Adrenal gland (tissue), 12 donors: ENCODE measurements around the gene TMEM17. TPM values are rescaled to one million over a fixed set of nuclear protein-coding genes. Genes with fewer than 3 reads are reported as not detected.
A peak's percentile ranks its signal among the peaks of the same experiment; 100 is the strongest.

Source experiments
- DNase-seq, 7 donors: peaks; one replicate each; pipeline ENCODE4 v3.0.0-alpha.2; 2019 to 2020
- H3K27ac ChIP-seq, 5 donors: fragments of 200-600 bp; sonication (generic) in 4 of 5; 1 replicate in 3 of 5; 2 replicates in 2 of 5; pipeline versions ENCODE4 v1.5.1 to v1.8.0; 2016 to 2020; ENCODE audit warnings: mild to moderate bottlenecking in 1 of 5
- H3K27me3 ChIP-seq: fragments of 200-600 bp; 2 replicates; pipeline ENCODE4 v1.8.0; 2021
- H3K36me3 ChIP-seq, 2 donors: fragments of 200-600 bp; replicated peaks in 1 of 2; 1 replicate in 1 of 2; 2 replicates in 1 of 2; pipeline versions ENCODE4 v1.5.1 to v1.8.0; 2018 to 2022
- H3K4me1 ChIP-seq, 2 donors: fragments of 200-600 bp; replicated peaks in 1 of 2; 1 replicate in 1 of 2; 2 replicates in 1 of 2; pipeline versions ENCODE4 v1.5.1 to v1.8.0; 2018 to 2021
- H3K4me3 ChIP-seq, 4 donors: fragments of 200-600 bp; sonication (generic) in 3 of 4; one replicate each; pipeline ENCODE4 v1.5.1; 2016 to 2018
- H3K9me3 ChIP-seq, 3 donors: fragments of 200-600 bp; sonication (generic) in 1 of 3; replicated peaks in 1 of 3; 1 replicate in 2 of 3; 2 replicates in 1 of 3; pipeline versions ENCODE4 v1.5.1 to v1.8.0; 2016 to 2021
- CTCF ChIP-seq, 6 experiments: fragments of 450-650 bp in 4 of 6; fragments of 200-600 bp in 2 of 6; sonication (generic) in 1 of 6; IDR thresholded peaks; 1 replicate in 5 of 6; 2 replicates in 1 of 6; pipeline versions ENCODE4 v1.5.1 to v1.8.0; 2016 to 2021; ENCODE audit warnings: antibody characterized with exemption in 6 of 6, mild to moderate bottlenecking in 2 of 6, moderate library complexity in 1 of 6
- POLR2A ChIP-seq, 2 donors: fragments of 450-650 bp; IDR thresholded peaks; one replicate each; pipeline ENCODE4 v1.6.1; 2017; ENCODE audit warnings: antibody characterized with exemption in 2 of 2, mild to moderate bottlenecking in 2 of 2, moderate library complexity in 1 of 2
- WGBS, 4 donors: extraction: QIAGEN DNeasy Blood & Tissue Kit in 2 of 4; methylation state at CpG; one replicate each; pipeline versions ENCODE4 v1.1.5 to v1.1.7; 2013 to 2017; 5-methylcytosine and 5-hydroxymethylcytosine counted together
- intact Hi-C, 2 donors: fragments of 100-400 bp; cut with DNase I; formaldehyde crosslinking; loops; one replicate each; pipeline versions ENCODE4 v1.14.1 to v1.15.0; 2022 to 2023
- polyA plus RNA-seq, 3 donors: library from polyadenylated mRNA; stranded (reverse); fragments of 200-250 nt in 2 of 3; fragments of 350-450 nt in 1 of 3; fragmentation: Illumina TruSeq in 1 of 3; extraction: RNeasy Lipid Tissue Mini Kit (QIAGEN cat#74804) in 1 of 3; gene quantifications; one replicate each; pipeline ENCODE4 v1.2.3, GENCODE V29; 2013 to 2014
- total RNA-seq, 9 donors: library from RNA; depleted of rRNA in 4 of 9; stranded (reverse); fragments of >200 nt in 4 of 9; fragments of 120-200 nt in 1 of 9; fragmentation: NEBNext Ultra II Directional in 1 of 9; extraction: Animal tissue kit (Norgen Biotek cat#: 25700) in 1 of 9; gene quantifications; one replicate each; pipeline versions ENCODE4 v1.1.0 to v1.2.4, GENCODE V29; 2013 to 2023
- donor health status: healthy with polysubstance abuse.
- donor health status: Bipolar disorder and iron deficiency.
- donor health status: DM: yes; HTN: yes; CAD: no.
- donor health status: DM: no; HTN: no; CAD: no.
- donor health status: DM: no; HTN: no; CAD: no.
- donor health status: DM: yes; HTN: yes; CAD: no.

The TMEM17 gene
- total and polyA plus RNA-seq, 12 donors = 0.30 to 7.2 (median 3.5) TPM

- Histone ChIP-seq H3K9me3 (no peaks in the 10 kb centered on the region), H3K27ac (no peak overlapping the region), H3K4me1 (peaks cover 0 to 17% of the 10 kb centered on the region in 2 donors), H3K36me3 (no peaks in the 10 kb centered on the region), H3K27me3 (no peaks in the 10 kb centered on the region), H3K4me3 (no peak overlapping the region)
- intact Hi-C loops = no loop called here
- TF ChIP-seq CTCF (IDR thresholded peaks at IDR 0.05) (no peak), POLR2A (IDR thresholded peaks at IDR 0.05) (no peak)
- DNase-seq = no peak
- WGBS, 4 donors = 89 to 94% (median 92%) methylated on average over 6 of the region's 6 CpGs
These were observed 23.2 kb downstream of the TMEM17 start for GRCh38 chr2:62482558-62483352.

DNA sequence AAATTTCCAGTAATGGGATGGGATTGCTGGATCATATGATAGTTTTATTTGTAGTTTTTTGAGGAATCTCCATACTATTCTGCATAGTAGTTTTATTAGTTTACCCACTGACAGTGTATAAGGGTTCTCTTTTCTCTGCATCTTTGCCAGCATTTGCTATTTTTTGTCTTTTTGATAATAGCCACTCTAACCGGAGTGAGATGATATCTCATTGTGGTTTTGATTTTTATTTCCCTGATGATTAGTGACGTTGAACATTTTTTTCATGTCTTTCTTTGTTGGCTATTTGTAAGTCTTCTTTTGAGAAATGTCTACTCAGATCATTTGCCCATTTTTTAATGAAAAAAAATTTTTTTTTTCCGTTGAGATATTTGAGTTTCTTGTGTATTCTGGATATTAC is 26.1 kb downstream of the TMEM17 start:
- 78 to 87% (median 84%) methylated on average over 3 of the region's 3 CpGs for WGBS, 4 donors
- DNase-seq = no peak
- H3K27ac ChIP-seq = no peak overlapping the region
- intact Hi-C loops = no loop called here
- peaks cover 0 to 6% of the 10 kb centered on the region in 2 donors for H3K4me1 ChIP-seq
- no peak overlapping the region for H3K4me3 ChIP-seq
- H3K36me3 ChIP-seq = no peaks in the 10 kb centered on the region
- H3K27me3 ChIP-seq = no peaks in the 10 kb centered on the region
- no peaks in the 10 kb centered on the region for H3K9me3 ChIP-seq
- TF ChIP-seq CTCF (IDR thresholded peaks at IDR 0.05) = no peak
- TF ChIP-seq POLR2A (IDR thresholded peaks at IDR 0.05) = no peak

- TF ChIP-seq CTCF (IDR thresholded peaks at IDR 0.05) (no peak), POLR2A (IDR thresholded peaks at IDR 0.05) (no peak)
- Histone ChIP-seq H3K9me3 (no peaks in the 10 kb centered on the region), H3K4me1 (peaks cover 0 to 6% of the 10 kb centered on the region in 2 donors), H3K4me3 (no peak overlapping the region), H3K27me3 (no peaks in the 10 kb centered on the region), H3K36me3 (no peaks in the 10 kb centered on the region), H3K27ac (peak overlapping the region in 3 of 5 donors; percentile 5 to 72 (median 70))
- DNase-seq = peak in 2 of 7 donors; percentile 19 to 35
- intact Hi-C loops = no loop called here
- 37 to 62% (median 44%) methylated on average over 3 of the region's 3 CpGs for WGBS, 4 donors
These were observed 27.9 kb downstream of the TMEM17 start for GRCh38 chr2:62478093-62478580.

GRCh38 chr2:62477573-62477972 is 28.4 kb downstream of the TMEM17 start:
- Histone ChIP-seq H3K9me3 (no peaks in the 10 kb centered on the region), H3K4me1 (peaks cover 0 to 6% of the 10 kb centered on the region in 2 donors), H3K36me3 (no peaks in the 10 kb centered on the region), H3K4me3 (no peak overlapping the region), H3K27me3 (no peaks in the 10 kb centered on the region), H3K27ac (peak overlapping the region in 3 of 5 donors; percentile 5 to 72 (median 70))
- 70 to 88% (median 84%) methylated on average over 4 of the region's 4 CpGs for WGBS, 4 donors
- DNase-seq = no peak
- no peak for TF ChIP-seq POLR2A (IDR thresholded peaks at IDR 0.05)
- intact Hi-C loops = no loop called here
